Left forelimb (tissue), 1 donor: ENCODE measurements around the gene LRRC39.
"Not testable (repeated sequence)": the region's sequence is repeated elsewhere in the genome, so short reads cannot be mapped to it uniquely, and the experiment has no call there.

Experiments
- DNase-seq: peaks from one replicate; pipeline ENCODE4 v3.0.0-alpha.2; 2018; ENCODE audit warnings: low spot score

The LRRC39 gene

DNA sequence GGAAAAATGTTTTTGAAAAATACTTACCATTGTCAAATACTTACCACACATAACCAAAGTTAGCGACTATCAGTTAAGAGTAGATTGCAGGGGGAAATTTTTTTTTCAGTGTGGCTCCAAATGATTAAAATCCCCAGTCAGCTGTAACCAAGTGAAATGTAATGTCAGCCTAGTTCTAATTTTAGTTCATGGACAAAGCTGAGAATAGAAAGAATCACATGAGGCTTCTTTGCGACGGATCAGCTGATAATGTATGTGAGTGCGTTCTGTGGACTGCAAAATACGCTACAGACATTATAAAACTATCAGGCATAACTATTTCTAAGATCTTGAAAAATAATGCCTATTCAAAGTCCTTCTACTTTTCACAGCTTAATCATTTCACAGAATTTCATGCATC is at the start of gene LRRC39:
TSS of gene LRRC39 (minus strand) at position 166 of the 400 bp plus-strand sequence. CDS start 9,740 bp downstream, outside the sequence.
- no peak for DNase-seq

DNA sequence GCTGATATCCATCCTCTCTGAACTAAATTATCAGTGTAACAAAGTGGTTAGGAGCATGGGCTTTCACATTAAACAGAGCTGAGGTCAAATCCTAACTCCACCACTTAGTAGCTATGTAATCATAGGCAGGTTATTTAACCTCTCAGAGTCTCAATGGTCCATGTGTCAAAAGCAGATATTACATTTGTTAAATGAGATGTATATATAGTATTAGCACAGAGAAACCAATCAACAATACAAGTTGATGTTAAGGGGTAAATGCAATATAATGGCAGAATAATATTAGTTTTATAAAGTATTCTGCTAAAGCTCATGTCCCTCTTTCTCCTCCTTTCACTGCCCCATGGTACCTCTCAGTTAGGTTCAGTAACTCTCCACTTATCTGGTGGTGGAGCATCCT is 44.4 kb upstream of the LRRC39 start:
- DNase-seq, result no peak

GRCh38 chr1:100219883-100220282 is 41.8 kb upstream of the LRRC39 start:
- DNase-seq, result no peak

DNA sequence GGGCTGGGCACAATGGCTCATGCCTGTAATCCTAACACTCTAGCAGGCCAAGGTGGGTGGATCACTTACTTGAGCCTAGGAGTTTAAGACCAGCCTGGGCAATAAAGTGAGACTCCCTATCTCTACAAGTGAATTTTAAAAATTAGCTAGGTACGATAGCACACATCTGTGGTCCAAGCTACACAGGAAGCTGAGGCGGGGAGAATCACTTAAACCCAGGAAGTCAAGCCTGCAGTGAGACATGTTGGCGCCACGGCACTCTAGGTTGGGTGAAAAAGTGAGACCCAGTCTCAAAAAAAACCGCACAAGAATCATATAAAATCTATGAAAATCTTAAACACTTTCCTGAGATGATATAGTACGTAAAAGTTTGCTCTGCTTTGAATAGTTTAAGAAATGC is 41.4 kb upstream of the LRRC39 start:
- no peak for DNase-seq

DNA sequence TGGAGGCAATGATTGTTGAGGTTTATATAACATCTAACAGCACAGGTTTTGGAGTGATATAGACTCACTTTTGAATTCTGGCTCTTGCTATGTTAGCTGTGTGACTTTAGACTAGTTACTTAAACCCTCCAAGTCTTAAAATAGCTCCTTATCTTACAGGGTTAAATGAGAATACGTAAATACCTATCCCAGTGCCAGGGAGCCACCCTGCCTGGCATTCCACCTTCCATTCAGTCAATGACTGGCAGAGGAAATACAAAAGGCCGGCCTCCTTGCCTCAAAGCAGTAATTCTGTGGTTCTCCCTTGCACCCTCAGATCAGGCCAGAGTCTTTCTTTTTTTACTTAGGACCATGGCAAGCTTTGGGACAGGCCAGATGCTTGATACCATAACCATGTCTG is 39.8 kb upstream of the LRRC39 start:
- no peak for DNase-seq

GRCh38 chr1:100215101-100215500 is 37.0 kb upstream of the LRRC39 start:
- no peak for DNase-seq

- no peak for DNase-seq
Measured at GRCh38 chr1:100213141-100213540, 35.1 kb upstream of the LRRC39 start.

- DNase-seq, result no peak
Measured at GRCh38 chr1:100206301-100206700, 28.2 kb upstream of the LRRC39 start.

DNA sequence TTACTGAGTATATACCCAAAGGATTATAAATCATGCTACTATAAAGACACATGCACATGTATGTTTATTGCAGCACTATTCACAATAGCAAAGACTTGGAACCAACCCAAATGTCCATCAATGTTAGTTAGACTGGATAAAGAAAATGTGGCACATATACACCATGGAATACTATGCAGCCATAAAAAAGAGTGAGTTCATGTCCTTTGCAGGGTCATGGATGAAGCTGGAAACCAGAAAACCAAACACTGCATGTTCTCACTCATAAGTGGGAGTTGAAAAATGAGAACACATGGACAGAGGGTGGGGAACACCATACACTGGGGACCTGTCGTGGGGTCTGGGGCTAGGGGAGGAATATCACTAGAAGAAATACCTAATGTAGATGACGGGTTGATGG is 27.5 kb upstream of the LRRC39 start:
- DNase-seq, result not testable (repeated sequence)

- not testable (repeated sequence) for DNase-seq
Measured at GRCh38 chr1:100205103-100205502, 27.0 kb upstream of the LRRC39 start.

- not testable (repeated sequence) for DNase-seq
Measured at GRCh38 chr1:100202703-100203102, 24.6 kb upstream of the LRRC39 start.

- DNase-seq, result not testable (repeated sequence)
Measured at GRCh38 chr1:100200060-100200459, 22.0 kb upstream of the LRRC39 start.

DNA sequence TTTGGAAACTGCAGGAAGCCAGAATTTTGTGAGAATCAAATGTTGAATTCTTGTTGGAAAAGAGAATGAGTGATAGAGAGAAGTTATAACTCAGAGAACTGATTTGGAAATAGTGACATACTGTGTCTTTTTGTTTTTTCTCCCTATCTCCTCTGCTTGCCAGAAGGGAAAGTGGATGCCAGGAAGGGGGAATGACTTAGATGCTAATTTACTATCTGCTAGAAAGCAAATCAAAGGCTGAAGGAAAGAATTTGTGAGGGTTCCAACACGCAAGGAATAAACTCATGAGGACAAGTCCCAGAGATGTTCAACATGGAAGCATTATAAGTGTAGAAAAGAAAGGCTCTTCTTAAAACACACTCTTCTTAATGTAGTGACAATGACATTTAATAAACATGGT is 20.5 kb upstream of the LRRC39 start:
- DNase-seq, result no peak

DNA sequence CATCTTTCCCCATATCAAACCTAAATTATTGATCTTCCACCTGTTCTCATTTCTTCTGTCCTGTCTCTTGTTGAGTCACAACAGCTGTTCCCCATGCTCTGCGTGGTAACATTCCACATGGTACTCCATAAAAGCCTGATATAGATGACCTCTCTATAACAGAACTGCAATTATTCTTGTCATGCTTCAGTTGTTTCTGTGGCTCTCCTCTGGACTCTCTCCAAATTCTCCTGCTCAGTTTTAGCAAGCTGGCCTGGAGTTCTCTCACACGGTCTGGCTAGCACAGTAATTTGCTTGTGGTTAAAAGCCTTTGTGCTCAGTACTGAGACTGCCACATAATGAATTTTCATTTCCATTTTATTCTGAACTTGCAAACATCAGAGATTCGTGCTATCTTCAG is 10.6 kb upstream of the LRRC39 start:
- DNase-seq, result no peak

DNA sequence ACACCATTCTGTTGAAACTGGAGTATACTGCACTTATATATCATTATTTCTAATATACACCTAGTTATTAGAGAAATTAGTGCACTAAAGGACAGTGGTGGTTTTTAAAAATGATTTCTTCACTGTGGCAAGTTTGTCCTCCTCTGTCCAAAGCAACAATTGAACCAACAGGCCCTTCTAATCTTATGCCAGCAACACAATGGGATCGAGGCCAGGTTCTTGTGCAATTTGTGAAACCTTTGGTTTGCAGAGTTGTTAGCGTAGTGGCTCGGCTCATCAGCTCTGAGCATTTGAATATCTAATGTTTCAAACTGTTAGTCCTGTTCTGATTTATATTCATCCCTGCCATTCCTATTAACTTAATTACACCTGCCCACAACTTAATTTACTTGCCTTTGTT is 9.9 kb upstream of the LRRC39 start:
- no peak for DNase-seq

GRCh38 chr1:100184536-100184935 is 6.5 kb upstream of the LRRC39 start:
- no peak for DNase-seq

- no peak for DNase-seq
Measured at GRCh38 chr1:100183370-100183769, 5.3 kb upstream of the LRRC39 start.

- DNase-seq, result no peak
Measured at GRCh38 chr1:100177295-100178041, 588 bp downstream of the LRRC39 start.

DNA sequence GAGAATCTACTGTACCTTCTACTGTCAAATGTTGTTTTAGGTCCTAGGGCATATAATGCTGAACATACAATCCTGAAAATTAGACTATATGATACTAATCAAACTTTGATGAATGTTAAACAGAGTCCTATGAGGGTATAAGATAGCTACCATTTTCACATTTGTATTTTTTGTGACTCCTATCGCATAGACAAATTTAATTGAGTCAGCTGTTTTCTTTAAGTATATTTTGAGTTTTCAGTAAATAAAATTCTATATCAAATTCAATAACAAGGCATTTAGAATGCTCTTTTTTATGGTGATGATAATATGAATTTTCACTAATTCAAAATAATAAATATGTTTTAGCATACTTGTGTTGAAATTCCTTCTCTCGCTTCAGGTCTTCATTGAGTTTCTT is 10.0 kb downstream of the LRRC39 start:
- DNase-seq, result no peak

GRCh38 chr1:100164702-100165101 is 13.4 kb downstream of the LRRC39 start:
- no peak for DNase-seq

- no peak for DNase-seq
Measured at GRCh38 chr1:100164216-100164615, 13.8 kb downstream of the LRRC39 start.

- DNase-seq, result no peak
Measured at GRCh38 chr1:100162881-100163280, 15.2 kb downstream of the LRRC39 start.

DNA sequence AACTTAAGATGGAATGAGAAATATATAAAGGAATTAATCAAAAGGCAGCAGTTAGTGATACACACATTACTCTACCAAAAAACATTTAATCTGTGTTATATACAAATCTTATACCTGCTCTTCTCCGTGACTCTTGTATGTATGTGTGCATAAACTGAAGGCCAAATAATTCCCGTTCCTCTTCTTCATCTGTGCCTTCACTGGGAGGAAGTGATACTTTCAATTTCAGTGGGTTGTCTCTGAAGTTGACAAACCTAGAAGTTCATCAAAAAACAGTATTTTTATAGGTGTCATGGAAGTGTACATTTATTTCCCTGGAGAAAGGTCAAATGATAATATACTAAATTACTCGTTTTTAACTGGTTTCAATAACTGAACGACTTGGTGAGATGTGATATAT is 25.8 kb downstream of the LRRC39 start:
- DNase-seq, result no peak

DNA sequence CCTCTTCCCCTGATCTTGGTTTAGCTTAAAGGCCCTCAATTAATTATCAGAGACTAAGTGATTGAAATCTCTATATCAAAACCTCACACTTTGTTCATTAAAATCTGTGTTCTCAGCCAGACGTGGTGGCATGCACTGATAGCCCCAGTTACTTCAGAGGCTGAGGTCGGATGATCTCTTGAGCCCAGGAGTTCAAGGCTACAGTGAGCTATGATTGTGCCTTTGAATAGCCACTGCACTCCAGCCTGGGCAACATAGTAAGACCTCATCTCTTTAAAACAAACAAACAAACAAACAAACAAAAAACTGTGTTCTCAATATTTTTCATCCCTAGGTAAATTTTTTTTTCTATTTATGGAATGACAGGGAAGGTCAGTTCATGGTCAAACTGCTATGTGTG is 26.4 kb downstream of the LRRC39 start:
- no peak for DNase-seq
